Tibial artery (tissue), 4 donors: ENCODE data around the gene ANKMY2.

Experiments used
- DNase-seq, 2 donors: peaks; one replicate each; pipeline ENCODE4 v3.0.0-alpha.2; 2019
- H3K27ac ChIP-seq, 2 donors: fragments of 200-600 bp; sonication (generic) in 1 of 2; 1 replicate in 1 of 2; 2 replicates in 1 of 2; pipeline ENCODE4 v1.5.1; 2018 to 2019; ENCODE audit warnings: mild to moderate bottlenecking in 1 of 2
- H3K27me3 ChIP-seq, 2 donors: fragments of 200-600 bp; sonication (generic) in 1 of 2; one replicate each; pipeline versions ENCODE4 v1.5.1 to v1.6.0; 2016 to 2019
- H3K36me3 ChIP-seq, 3 donors: fragments of 200-600 bp; sonication (generic) in 2 of 3; one replicate each; pipeline ENCODE4 v1.5.1; 2016 to 2019; ENCODE audit warnings: mild to moderate bottlenecking in 2 of 3
- H3K4me1 ChIP-seq, 4 donors: fragments of 200-600 bp; sonication (generic) in 2 of 4; 1 replicate in 3 of 4; 2 replicates in 1 of 4; pipeline ENCODE4 v1.5.1; 2016 to 2019
- H3K4me3 ChIP-seq, 2 donors: fragments of 200-600 bp; sonication (generic) in 1 of 2; 1 replicate in 1 of 2; 2 replicates in 1 of 2; pipeline ENCODE4 v1.5.1; 2018 to 2019; ENCODE audit warnings: mild to moderate bottlenecking in 2 of 2
- H3K9me3 ChIP-seq, 3 donors: fragments of 200-600 bp; sonication (generic) in 1 of 3; one replicate each; pipeline ENCODE4 v1.5.1; 2016 to 2019
- CTCF ChIP-seq, 2 experiments: fragments of 200-600 bp in 1 of 2; fragments of 450-650 bp in 1 of 2; IDR thresholded peaks; one replicate each; pipeline ENCODE4 v1.5.1; 2017 to 2019; ENCODE audit warnings: antibody characterized with exemption in 2 of 2, mild to moderate bottlenecking in 1 of 2, moderate library complexity in 1 of 2
- intact Hi-C: fragments of 100-400 bp; cut with DNase I; formaldehyde crosslinking; loops from one replicate; pipeline ENCODE4 v1.15.0; 2023; ENCODE audit warnings: low total_unique reads

Gene ANKMY2

DNA sequence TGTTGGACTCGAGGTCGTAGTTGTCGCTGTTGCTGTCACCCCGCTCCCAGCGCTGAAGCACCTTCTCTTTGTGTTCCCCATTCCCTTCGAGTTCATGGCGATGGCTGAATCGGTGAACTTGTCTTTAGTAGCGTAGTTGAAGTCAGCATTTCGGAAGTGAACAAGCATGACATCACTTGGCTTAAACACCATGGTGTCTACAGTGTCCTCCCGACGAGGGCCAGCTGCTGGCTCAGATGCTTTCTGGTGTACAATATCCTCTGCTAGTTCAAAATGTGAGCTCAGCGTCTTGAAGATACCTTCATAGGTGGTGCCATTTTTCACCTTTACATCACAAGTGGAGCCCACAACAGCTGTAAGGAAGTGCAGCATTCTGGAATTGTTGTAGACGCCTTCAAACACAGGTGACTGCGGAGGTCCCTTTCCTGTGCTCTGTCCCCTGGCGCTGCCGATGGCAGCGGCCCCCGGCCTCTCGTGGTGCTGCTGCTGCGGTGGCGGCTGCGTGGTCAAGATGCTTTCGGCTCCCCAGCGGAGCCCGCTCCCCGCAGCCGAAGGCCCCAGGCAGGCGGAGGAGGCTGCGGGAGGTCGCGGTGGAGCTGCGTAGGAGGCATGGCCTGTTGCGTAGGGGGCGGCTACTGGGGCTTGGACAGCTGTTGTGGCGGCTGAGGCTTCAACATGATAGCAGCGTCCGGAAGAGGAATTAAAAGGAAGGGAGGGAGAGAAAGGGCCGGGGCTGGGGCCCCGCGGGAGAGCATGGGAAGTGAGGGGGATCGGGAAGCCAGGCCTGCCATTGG is 59.3 kb downstream of the ANKMY2 start:
- no peaks in the 10 kb centered on the region for H3K4me1 ChIP-seq
- peaks cover 0 to 3% (median 0%) of the 10 kb centered on the region in 3 donors for H3K9me3 ChIP-seq
- no peaks in the 10 kb centered on the region for H3K27me3 ChIP-seq
- DNase-seq: no peak
- H3K27ac ChIP-seq: no peak overlapping the region
- no peak overlapping the region for H3K4me3 ChIP-seq
- TF ChIP-seq CTCF (IDR thresholded peaks at IDR 0.05): no peak
- no peaks in the 10 kb centered on the region for H3K36me3 ChIP-seq
- intact Hi-C loops: no loop called here

DNA sequence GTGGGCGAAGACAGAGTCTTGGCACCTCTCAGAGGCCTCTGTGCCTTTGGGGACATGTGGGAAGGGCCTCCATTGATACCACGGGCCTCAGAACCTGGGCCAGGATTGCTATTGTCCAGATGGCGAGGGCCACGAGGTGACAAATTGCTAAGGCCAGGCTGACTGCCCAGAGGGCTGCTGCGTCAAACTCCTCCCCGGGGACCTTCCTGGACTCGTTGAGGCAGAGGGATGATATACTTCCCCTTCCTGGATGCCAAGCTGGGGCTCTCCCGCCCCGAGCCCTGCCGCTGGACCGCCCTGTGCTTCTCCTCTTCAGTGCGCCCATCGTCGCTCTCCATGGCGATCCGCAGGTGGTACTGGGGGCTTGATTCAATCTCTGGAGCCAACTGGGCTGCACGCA is 60.0 kb downstream of the ANKMY2 start:
- Histone ChIP-seq H3K4me3 (no peak overlapping the region), H3K27me3 (no peaks in the 10 kb centered on the region), H3K36me3 (no peaks in the 10 kb centered on the region), H3K27ac (no peak overlapping the region), H3K4me1 (no peaks in the 10 kb centered on the region), H3K9me3 (peaks cover 0 to 3% (median 0%) of the 10 kb centered on the region in 3 donors)
- TF ChIP-seq CTCF (IDR thresholded peaks at IDR 0.05): no peak
- DNase-seq: no peak
- intact Hi-C loops: no loop called here

- H3K27ac ChIP-seq: no peak overlapping the region
- no peak overlapping the region for H3K4me3 ChIP-seq
- H3K36me3 ChIP-seq: no peaks in the 10 kb centered on the region
- H3K9me3 ChIP-seq: peaks cover 0 to 3% (median 0%) of the 10 kb centered on the region in 3 donors
- H3K27me3 ChIP-seq: no peaks in the 10 kb centered on the region
- no peaks in the 10 kb centered on the region for H3K4me1 ChIP-seq
- TF ChIP-seq CTCF (IDR thresholded peaks at IDR 0.05): no peak
- intact Hi-C loops: no loop called here
- no peak for DNase-seq
Measured at GRCh38 chr7:16583834-16584233, 61.7 kb downstream of the ANKMY2 start.

- intact Hi-C loops: no loop called here
- peaks cover 0 to under 1% (median 0%) of the 10 kb centered on the region in 3 donors for H3K9me3 ChIP-seq
Measured at GRCh38 chr7:16581286-16581685, 64.3 kb downstream of the ANKMY2 start.

GRCh38 chr7:16579216-16579615 is 66.3 kb downstream of the ANKMY2 start:
- Histone ChIP-seq H3K27me3 (no peaks in the 10 kb centered on the region), H3K4me3 (no peak overlapping the region), H3K27ac (no peak overlapping the region), H3K4me1 (no peaks in the 10 kb centered on the region), H3K36me3 (no peaks in the 10 kb centered on the region), H3K9me3 (no peaks in the 10 kb centered on the region)
- TF ChIP-seq CTCF (IDR thresholded peaks at IDR 0.05): no peak
- intact Hi-C loops: no loop called here
- DNase-seq: no peak

More at GRCh38 chr7:16581286-16581685, 64.3 kb downstream of the ANKMY2 start:
- H3K4me3 ChIP-seq: no peak overlapping the region
- no peaks in the 10 kb centered on the region for H3K27me3 ChIP-seq
- TF ChIP-seq CTCF (IDR thresholded peaks at IDR 0.05): no peak
- no peak for DNase-seq
- H3K27ac ChIP-seq: no peak overlapping the region
- H3K36me3 ChIP-seq: no peaks in the 10 kb centered on the region
- no peaks in the 10 kb centered on the region for H3K4me1 ChIP-seq
